Measurements from ENCODE around the gene KLHDC8B. TPM values are rescaled to one million over a fixed set of nuclear protein-coding genes. Genes with fewer than 3 reads are reported as not detected.

The KLHDC8B gene
- total RNA-seq, 1 donor from 2014 or later: 43.7 TPM

GRCh38 chr3:49140080-49140479 is 31.3 kb upstream of the KLHDC8B start:
- Histone ChIP-seq H3K36me3 (no peaks in the 10 kb centered on the region), H3K27me3 (no peaks in the 10 kb centered on the region), H3K4me1 (no peaks in the 10 kb centered on the region), H3K27ac (no peak overlapping the region), H3K9me3 (no peaks in the 10 kb centered on the region), H3K4me3 (no peak overlapping the region)
- DNase-seq (ENCODE audit: extremely low spot score in 2 of 2): no peak
- TF ChIP-seq POLR2A (IDR thresholded peaks at IDR 0.05) (no peak), POLR2AphosphoS5 (IDR thresholded peaks at IDR 0.05; ENCODE audit: insufficient read depth in 1 of 2, low read depth in 1 of 2) (no peak), CTCF (IDR thresholded peaks at IDR 0.05) (no peak)
- intact Hi-C loops (cut with DNase I): no loop called here

- TF ChIP-seq POLR2AphosphoS5 (IDR thresholded peaks at IDR 0.05; ENCODE audit: insufficient read depth in 1 of 2, low read depth in 1 of 2) (no peak), CTCF (IDR thresholded peaks at IDR 0.05) (no peak), POLR2A (IDR thresholded peaks at IDR 0.05) (no peak)
- Histone ChIP-seq H3K4me3 (no peak overlapping the region), H3K9me3 (no peaks in the 10 kb centered on the region), H3K27me3 (no peaks in the 10 kb centered on the region), H3K27ac (no peak overlapping the region), H3K36me3 (no peaks in the 10 kb centered on the region), H3K4me1 (no peaks in the 10 kb centered on the region)
- intact Hi-C loops (cut with DNase I): no loop called here
- no peak for DNase-seq (ENCODE audit: extremely low spot score in 2 of 2)
Observed at GRCh38 chr3:49148159-49148558, 23.2 kb upstream of the KLHDC8B start.

GRCh38 chr3:49151610-49152009 is 19.8 kb upstream of the KLHDC8B start:
- no peak for DNase-seq (ENCODE audit: extremely low spot score in 2 of 2)
- Histone ChIP-seq H3K4me1 (no peaks in the 10 kb centered on the region), H3K36me3 (no peaks in the 10 kb centered on the region), H3K9me3 (no peaks in the 10 kb centered on the region), H3K27me3 (no peaks in the 10 kb centered on the region), H3K4me3 (no peak overlapping the region), H3K27ac (no peak overlapping the region)
- intact Hi-C loops (cut with DNase I): no loop called here
- no peak for TF ChIP-seq POLR2A (IDR thresholded peaks at IDR 0.05)
- no peak for TF ChIP-seq POLR2AphosphoS5 (IDR thresholded peaks at IDR 0.05; ENCODE audit: insufficient read depth in 1 of 2, low read depth in 1 of 2)
- TF ChIP-seq CTCF (IDR thresholded peaks at IDR 0.05): no peak

- no peaks in the 10 kb centered on the region for H3K27me3 ChIP-seq
- H3K9me3 ChIP-seq: no peaks in the 10 kb centered on the region
- intact Hi-C loops (cut with DNase I): no loop called here
- TF ChIP-seq POLR2AphosphoS5 (IDR thresholded peaks at IDR 0.05; ENCODE audit: insufficient read depth in 1 of 2, low read depth in 1 of 2) (no peak), CTCF (IDR thresholded peaks at IDR 0.05) (no peak), POLR2A (IDR thresholded peaks at IDR 0.05) (no peak)
- no peak for DNase-seq (ENCODE audit: extremely low spot score in 2 of 2)
- H3K4me3 ChIP-seq: no peak overlapping the region
- H3K36me3 ChIP-seq: no peaks in the 10 kb centered on the region
- H3K4me1 ChIP-seq: no peaks in the 10 kb centered on the region
- H3K27ac ChIP-seq: no peak overlapping the region
Observed at GRCh38 chr3:49153349-49153912, 18.0 kb upstream of the KLHDC8B start.

- intact Hi-C loops (cut with DNase I): no loop called here
- Histone ChIP-seq H3K36me3 (no peaks in the 10 kb centered on the region), H3K27me3 (no peaks in the 10 kb centered on the region), H3K4me1 (no peaks in the 10 kb centered on the region), H3K9me3 (no peaks in the 10 kb centered on the region), H3K4me3 (no peak overlapping the region), H3K27ac (no peak overlapping the region)
- DNase-seq (ENCODE audit: extremely low spot score in 2 of 2): no peak
- TF ChIP-seq POLR2AphosphoS5 (IDR thresholded peaks at IDR 0.05; ENCODE audit: insufficient read depth in 1 of 2, low read depth in 1 of 2) (no peak), POLR2A (IDR thresholded peaks at IDR 0.05) (no peak), CTCF (IDR thresholded peaks at IDR 0.05) (no peak)
Observed at GRCh38 chr3:49157289-49157688, 14.1 kb upstream of the KLHDC8B start.

Data from vagina (tissue), 2 donors.